HG02798 (cell line): Measurements from ENCODE around the gene DARS1.
A peak's percentile ranks its signal among the peaks of the same experiment; 100 is the strongest.

Experiments used
- ATAC-seq: cut with Tn5 transposase; IDR thresholded peaks from one replicate; pipeline ENCODE4 v1.9.1; 2021; ENCODE audit warnings: mild to moderate bottlenecking; ENCODE audit not compliant: unreplicated experiment, poor library complexity

The DARS1 gene

DNA sequence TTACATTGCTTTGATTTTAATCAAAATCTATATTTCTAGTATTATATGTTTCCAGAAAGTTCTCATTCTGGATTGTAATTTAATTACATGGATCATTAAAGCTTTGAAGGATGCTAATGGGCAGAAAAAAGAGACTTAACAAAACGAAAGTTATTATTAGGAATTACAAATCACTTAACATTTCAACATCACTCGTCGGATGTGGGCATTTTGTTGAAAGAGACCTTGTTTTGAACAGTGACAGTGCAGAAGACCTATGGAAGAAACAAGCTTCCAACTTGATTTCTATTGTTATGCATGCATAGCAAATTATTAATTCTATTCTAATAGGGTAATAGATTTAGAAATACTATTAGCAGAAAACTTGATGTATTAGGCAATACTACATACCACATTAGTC is 31.4 kb upstream of the DARS1 start:
- no peak for ATAC-seq

DNA sequence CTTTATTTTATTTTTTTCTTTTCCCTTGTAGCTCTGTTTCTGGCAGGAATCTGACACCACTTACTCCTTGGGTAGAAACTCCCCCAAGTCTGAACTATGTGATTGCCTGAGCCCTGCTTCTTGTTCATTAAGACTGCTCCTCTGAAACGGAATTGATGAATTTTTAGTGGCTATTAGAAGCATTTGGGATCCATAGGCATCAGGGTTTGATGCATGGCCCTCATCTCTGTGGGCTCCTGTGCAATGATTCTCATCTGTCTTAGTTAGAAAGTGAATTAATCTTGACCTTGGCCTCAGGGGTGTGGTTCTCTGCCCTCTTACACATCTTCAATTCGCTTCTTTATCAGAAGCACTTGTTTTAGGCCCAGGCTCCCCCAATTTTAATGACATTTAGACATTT is 31.0 kb upstream of the DARS1 start:
- no peak for ATAC-seq

DNA sequence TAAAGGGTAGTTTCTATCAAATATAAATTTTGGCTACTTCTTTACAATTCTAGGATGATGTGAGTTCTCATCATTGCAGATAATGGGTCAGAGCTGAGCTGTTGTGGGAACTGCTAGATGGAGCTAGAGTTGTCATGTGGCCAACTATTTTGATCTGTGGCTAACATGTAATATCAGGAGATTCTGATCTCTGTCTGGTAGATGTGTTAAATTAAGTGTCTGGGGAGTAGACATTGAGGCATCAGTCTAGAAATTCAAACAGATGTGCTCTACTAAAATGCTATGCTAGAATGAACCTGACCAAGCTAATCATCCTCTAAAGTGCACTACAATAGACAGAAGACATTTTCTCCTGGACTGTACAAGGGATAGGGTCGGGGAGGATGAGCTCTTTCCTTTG is 30.3 kb upstream of the DARS1 start:
- ATAC-seq: no peak

GRCh38 chr2:136014411-136014810 is 29.0 kb upstream of the DARS1 start:
- no peak for ATAC-seq

- no peak for ATAC-seq
These were observed 28.5 kb upstream of the DARS1 start for GRCh38 chr2:136013955-136014354.

- ATAC-seq: no peak
These were observed 27.8 kb upstream of the DARS1 start for GRCh38 chr2:136013136-136013685.

DNA sequence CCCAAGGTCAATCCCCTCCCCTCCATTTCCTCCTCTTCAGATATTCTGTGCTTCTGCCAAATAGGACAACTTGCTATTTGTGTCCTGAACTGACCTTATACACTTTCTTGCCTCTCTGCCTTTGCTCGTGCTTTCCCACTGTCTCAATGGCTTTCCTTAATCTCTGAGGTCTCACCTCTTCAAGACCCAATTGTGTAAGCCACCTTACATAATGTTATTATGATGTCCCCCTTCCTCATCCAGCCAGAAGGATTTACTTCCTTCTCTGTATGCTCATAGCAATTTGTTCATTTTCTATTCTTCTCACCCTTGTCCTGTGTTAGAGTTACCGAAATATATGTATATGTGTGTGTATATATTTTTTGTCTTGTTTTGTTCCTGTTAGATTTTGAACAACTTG is 26.9 kb upstream of the DARS1 start:
- no peak for ATAC-seq

- no peak for ATAC-seq
These were observed 24.7 kb upstream of the DARS1 start for GRCh38 chr2:136010126-136010525.

DNA sequence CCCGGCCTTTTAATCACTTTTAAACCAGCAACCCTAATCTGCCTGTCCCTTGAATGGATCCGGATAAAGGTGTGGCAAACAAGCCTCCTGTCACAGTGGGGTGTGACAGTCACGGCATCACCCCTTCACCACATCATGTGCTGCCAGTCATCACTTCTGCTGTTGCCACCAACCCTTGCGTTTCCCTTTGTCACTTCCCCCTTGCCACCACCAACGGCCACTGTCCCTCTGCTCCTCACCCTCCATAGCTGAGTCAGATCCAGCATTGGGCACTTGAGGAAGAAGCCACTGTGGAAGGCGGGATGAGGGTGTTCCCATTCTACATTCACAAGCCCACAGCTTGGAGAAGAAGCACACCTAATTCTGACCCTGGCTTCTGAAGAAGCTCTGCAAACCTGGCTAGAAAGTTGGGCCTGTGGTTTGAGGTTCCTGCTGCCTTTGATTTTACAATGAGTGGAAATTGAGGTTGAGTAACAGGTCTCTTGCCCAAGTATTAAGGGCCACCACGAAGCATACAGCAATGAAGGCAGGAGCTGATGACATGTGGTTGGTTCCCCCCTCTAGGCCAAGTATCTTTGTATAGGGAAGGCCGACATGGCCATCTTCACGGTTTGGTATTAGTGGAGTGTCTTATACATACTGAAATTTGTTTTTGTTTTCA is 22.9 kb upstream of the DARS1 start:
- no peak for ATAC-seq

DNA sequence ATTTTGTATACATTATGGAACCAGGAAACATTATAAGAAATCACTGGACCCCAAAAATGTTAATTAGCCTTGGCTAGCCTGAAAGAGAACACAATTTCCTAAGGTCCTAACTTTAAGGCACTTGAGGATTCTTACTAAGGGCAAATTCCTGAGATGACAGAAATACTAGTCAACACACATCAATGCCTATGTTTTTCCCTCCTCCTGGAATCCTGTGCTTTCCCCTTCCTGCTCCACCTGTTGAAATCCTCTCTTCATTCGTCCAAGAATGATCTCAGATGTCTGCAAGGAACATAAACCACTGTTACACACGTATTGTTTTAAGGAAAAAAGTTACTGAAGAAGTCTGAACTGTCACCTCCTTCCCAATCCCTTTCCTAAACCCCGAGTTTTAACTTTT is 21.2 kb upstream of the DARS1 start:
- no peak for ATAC-seq

DNA sequence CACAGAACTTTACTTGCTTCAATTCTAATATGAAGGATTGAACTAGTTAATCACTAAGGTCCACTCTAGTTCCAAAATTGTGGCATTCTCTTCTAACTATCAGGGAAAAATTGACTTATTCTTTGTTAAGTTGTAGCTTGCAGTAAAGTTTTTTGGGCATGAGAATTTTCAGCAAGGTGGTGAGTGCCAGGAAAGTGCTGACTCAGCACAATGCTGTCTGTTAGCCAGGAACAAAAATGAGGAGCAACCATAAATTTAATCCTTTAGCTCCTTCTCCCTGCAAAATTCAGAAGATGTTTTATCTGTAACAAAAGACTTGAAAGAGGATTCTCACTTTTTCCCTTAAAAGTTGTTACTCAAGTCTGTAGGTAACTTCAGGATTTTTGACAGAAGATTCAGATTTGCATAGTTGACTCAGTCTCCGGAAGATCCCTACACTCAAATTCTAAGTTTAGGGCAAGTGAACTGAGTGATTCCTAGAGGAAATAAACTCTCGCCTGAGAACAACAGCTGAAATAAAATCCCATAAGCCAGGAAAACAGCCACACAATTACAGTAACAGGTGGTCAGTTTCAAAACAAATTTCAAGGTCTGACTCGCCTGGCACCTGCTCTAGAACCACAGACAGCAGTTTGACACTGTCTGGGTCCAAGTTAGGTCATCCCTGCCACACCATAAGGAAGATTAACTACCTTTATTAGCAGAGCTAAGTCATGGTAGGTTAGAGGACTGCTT is 20.2 kb upstream of the DARS1 start:
- peak; percentile 75 for ATAC-seq

- no peak for ATAC-seq
These were observed 19.5 kb upstream of the DARS1 start for GRCh38 chr2:136004965-136005364.

GRCh38 chr2:136001131-136001530 is 15.7 kb upstream of the DARS1 start:
- ATAC-seq: no peak

- ATAC-seq: no peak
These were observed 15.1 kb upstream of the DARS1 start for GRCh38 chr2:136000502-136000901.

DNA sequence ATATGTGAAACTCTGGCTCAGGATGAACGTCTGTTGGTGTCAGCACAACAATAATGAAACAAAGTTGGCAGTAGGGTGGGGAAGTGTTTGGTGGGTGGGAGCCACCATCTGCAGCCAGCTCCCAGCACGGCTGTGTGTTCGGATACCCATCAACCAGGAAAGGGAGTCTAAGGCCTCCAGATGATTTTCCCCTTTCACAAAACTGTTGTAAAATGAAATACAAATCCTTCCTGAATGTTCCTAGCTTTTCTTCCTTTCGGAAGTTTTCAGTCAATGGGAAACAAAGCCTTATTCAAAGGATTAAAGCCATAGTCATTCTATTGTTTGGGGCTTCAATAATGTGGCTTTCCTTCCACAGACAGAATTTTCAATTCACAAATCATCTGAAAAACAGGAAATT is 14.5 kb upstream of the DARS1 start:
- no peak for ATAC-seq

GRCh38 chr2:135998879-135999278 is 13.5 kb upstream of the DARS1 start:
- no peak for ATAC-seq

- ATAC-seq: no peak
These were observed 12.0 kb upstream of the DARS1 start for GRCh38 chr2:135997380-135997779.

DNA sequence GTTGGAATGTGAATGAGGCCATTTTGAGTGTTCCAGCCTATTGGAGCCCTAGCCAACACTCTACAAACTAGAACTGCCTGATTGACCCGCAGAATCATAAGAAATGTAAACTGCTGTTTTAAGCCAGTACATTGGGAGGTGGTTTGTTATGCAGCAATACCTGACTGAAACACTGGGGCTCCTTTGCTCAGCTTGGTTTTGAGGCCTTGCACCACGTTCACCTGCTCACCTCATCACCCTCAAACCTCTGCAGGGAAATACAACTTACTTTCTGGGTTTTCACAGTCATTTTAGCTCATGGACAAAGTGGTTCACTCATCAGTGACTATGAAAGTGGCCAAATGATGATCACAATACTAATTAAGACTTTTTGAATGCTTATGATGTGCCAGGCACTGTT is 10.9 kb upstream of the DARS1 start:
- no peak for ATAC-seq

- ATAC-seq: no peak
These were observed 8.9 kb upstream of the DARS1 start for GRCh38 chr2:135994281-135994680.

DNA sequence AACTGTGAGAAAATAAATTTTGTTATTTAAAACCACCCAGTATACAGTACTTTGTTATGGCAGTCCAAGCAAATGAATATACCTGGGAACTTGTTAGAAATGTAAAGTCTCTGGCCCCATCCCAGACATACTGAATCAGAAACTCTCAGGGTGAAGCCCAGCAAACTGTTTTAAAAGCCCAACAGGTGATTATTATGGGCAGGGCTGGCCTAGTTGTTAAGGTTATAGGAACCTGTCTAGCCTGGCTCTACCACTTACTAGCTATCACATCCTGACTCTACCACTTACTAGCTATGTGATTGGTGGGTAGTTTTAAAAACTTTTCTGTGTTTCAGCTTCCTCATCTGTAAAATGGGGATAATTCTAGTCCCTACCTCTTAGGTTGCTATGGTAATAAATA is 8.0 kb upstream of the DARS1 start:
- no peak for ATAC-seq

GRCh38 chr2:135991861-135992260 is 6.4 kb upstream of the DARS1 start:
- ATAC-seq: no peak

DNA sequence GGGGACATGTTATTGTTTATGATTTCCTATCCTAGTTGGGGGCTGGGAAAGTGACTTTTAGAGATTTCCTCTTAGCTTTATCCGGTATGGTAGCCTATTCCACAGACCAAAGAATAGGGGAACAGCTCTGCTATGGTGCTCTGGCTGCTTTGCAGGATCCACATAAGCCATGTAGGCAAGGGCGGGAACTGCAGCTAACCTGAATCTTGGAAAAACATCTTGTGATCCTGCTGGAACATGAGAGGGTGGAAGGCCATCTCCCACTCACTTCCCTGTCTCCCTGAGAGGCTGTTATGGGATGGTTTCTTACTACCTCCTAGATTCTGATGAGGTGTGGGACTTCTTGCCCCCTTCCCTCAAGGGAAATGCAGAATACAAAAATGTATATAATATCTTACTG is 2.0 kb upstream of the DARS1 start:
- no peak for ATAC-seq
